K562 (cell line): ENCODE data around the gene NCBP2. TPM values are rescaled to one million over a fixed set of nuclear protein-coding genes. Genes with fewer than 3 reads are reported as not detected.

Experiments
- ATAC-seq: fragments of 200-7000 bp; cut with Tn5 transposase; 3 replicates; pipeline ENCODE4 v1.9.1; 2020; ENCODE audit warnings: moderate library complexity
- BruUV-seq: library from RNA; stranded (reverse); fragments of 400-500 nt; replicated peaks from 2 replicates; lab custom pipeline; 2021; lab: Mats Ljungman, UMichigan
- CTCF ChIA-PET: fragments of 300-600 bp; formaldehyde crosslinking; extraction: SDS; loops from one replicate; lab custom pipeline; 2021; ENCODE audit warnings: low intra/inter-chr PET ratio; lab: Yijun Ruan, JAX
- POLR2A ChIA-PET: fragments of 300-600, 350-650 bp; sonication (Branson Sonifier 250); formaldehyde crosslinking; extraction: SDS; loops from one replicate; lab custom pipeline; 2021; ENCODE audit warnings: antibody characterized with exemption, inconsistent platforms; lab: Yijun Ruan, JAX
- DNase-seq, 4 experiments: peaks; one replicate each; pipeline versions ENCODE4 v3.0.0 to v3.0.0-alpha.2; 2011 to 2018; ENCODE audit warnings: low spot score in 3 of 4, mixed read lengths in 3 of 4; ENCODE audit errors: extremely low read depth in 1 of 4
- FAIRE-seq: peaks from 2 replicates; lab custom pipeline; 2011; peaks lifted over from hg19 to GRCh38; lab: Jason Lieb, UNC
- H2AFZ ChIP-seq: 2 replicates; pipeline ENCODE4 v1.6.0; 2011; ENCODE audit warnings: low read depth, low read length, control low read depth, inconsistent platforms
- H3K27ac ChIP-seq: fragments of 200-600 bp; 3 replicates; pipeline ENCODE4 v1.8.0; 2011; ENCODE audit warnings: low read depth, mild to moderate bottlenecking, control low read depth, inconsistent platforms, low read length, moderate library complexity, mixed read lengths; ENCODE audit errors: extremely low read depth
- H3K27me3 ChIP-seq, 2 experiments: fragments of 300-600 bp in 1 of 2; 2 replicates in 1 of 2; 3 replicates in 1 of 2; pipeline versions ENCODE4 v1.6.0 to v1.8.0; 2011; ENCODE audit warnings: inconsistent platforms in 2 of 2, low read length in 2 of 2, mild to moderate bottlenecking in 1 of 2, mixed read lengths in 1 of 2, moderate library complexity in 1 of 2; ENCODE audit not compliant: control insufficient read depth in 2 of 2, insufficient read depth in 2 of 2
- H3K36me3 ChIP-seq: fragments of 300-600 bp; 3 replicates; pipeline ENCODE4 v1.8.0; 2011; ENCODE audit warnings: mild to moderate bottlenecking, low read length, inconsistent platforms; ENCODE audit not compliant: control insufficient read depth, insufficient read depth
- H3K4me1 ChIP-seq, 2 experiments: fragments of 200-600 bp in 1 of 2; replicated peaks in 1 of 2; 2 replicates in 1 of 2; 3 replicates in 1 of 2; pipeline versions ENCODE4 v1.5.1 to v1.8.0; 2011; ENCODE audit warnings: inconsistent platforms in 2 of 2, low read length in 2 of 2, mild to moderate bottlenecking in 1 of 2, mixed read lengths in 1 of 2, moderate library complexity in 1 of 2; ENCODE audit not compliant: control insufficient read depth in 2 of 2, insufficient read depth in 2 of 2
- H3K4me2 ChIP-seq: 2 replicates; pipeline ENCODE4 v1.6.1; 2011; ENCODE audit warnings: low read length, control low read depth, inconsistent platforms, mixed read lengths; ENCODE audit not compliant: insufficient read depth
- H3K4me3 ChIP-seq: fragments of 200-600 bp; sonication (generic), shearing (Covaris generic); 2 replicates; pipeline ENCODE4 v1.5.1; 2016; ENCODE audit warnings: control low read depth, inconsistent platforms
- H3K79me2 ChIP-seq: fragments of 200-600 bp; 3 replicates; pipeline ENCODE4 v1.8.0; 2011; ENCODE audit warnings: low read length, inconsistent platforms; ENCODE audit not compliant: control insufficient read depth, insufficient read depth
- H3K9ac ChIP-seq, 2 experiments: 2 replicates each; pipeline versions ENCODE4 v1.6.0 to v1.6.1; 2011; ENCODE audit warnings: low read depth in 2 of 2, low read length in 2 of 2, control low read depth in 1 of 2, inconsistent platforms in 1 of 2, mild to moderate bottlenecking in 1 of 2, mixed read lengths in 1 of 2; ENCODE audit not compliant: insufficient read depth in 1 of 2
- H3K9me1 ChIP-seq: one replicate; pipeline ENCODE4 v1.6.0; 2011; ENCODE audit warnings: inconsistent platforms, mild to moderate bottlenecking, low read length, moderate library complexity; ENCODE audit not compliant: control insufficient read depth, insufficient read depth
- H3K9me3 ChIP-seq: replicated peaks from 2 replicates; pipeline ENCODE4 v1.5.1; 2011; ENCODE audit warnings: low read depth, low read length, inconsistent platforms; ENCODE audit not compliant: control insufficient read depth, insufficient read depth
- H4K20me1 ChIP-seq: replicated peaks from 2 replicates; pipeline ENCODE4 v1.6.1; 2011; ENCODE audit warnings: low read length, inconsistent platforms, mixed read lengths; ENCODE audit not compliant: control insufficient read depth, insufficient read depth
- HIVEP1 ChIP-seq: fragments of 250-450 bp; sonication (Bioruptor Pico); IDR thresholded peaks from 2 replicates; pipeline ENCODE4 v1.4.0; 2020; ENCODE audit warnings: mild to moderate bottlenecking
- KDM4B ChIP-seq, 2 experiments: fragments of 450-650 bp in 1 of 2; sonication (generic) in 1 of 2; IDR thresholded peaks; 2 replicates each; pipeline ENCODE4 v1.6.1; 2016 to 2017; ENCODE audit warnings: borderline replicate concordance in 2 of 2, antibody characterized with exemption in 1 of 2, low read depth in 1 of 2, mild to moderate bottlenecking in 1 of 2
- SNIP1 ChIP-seq: fragments of 450-650 bp; IDR thresholded peaks from 2 replicates; pipeline ENCODE4 v1.7.1; 2017; ENCODE audit warnings: low read depth, mild to moderate bottlenecking
- VEZF1 ChIP-seq: fragments of 200-800 bp; sonication (Bioruptor generic); IDR thresholded peaks from 2 replicates; pipeline ENCODE4 v1.6.1; 2017; ENCODE audit warnings: missing genetic modification characterization, missing compliant biosample characterization
- ZBED1 ChIP-seq: IDR thresholded peaks from 2 replicates; pipeline ENCODE4 v1.6.1; 2014
- ZBTB8A ChIP-seq: fragments of 450-650 bp; IDR thresholded peaks from 2 replicates; pipeline ENCODE4 v1.6.1; 2018; ENCODE audit warnings: mild to moderate bottlenecking, moderate library complexity; ENCODE audit not compliant: partially characterized antibody
- ZNF436 ChIP-seq: fragments of 250-450, 450-650 bp; sonication (Bioruptor Pico); formaldehyde crosslinking; IDR thresholded peaks from 2 replicates; pipeline ENCODE4 v1.7.0; 2020; ENCODE audit warnings: mild to moderate bottlenecking
- ZNF589 ChIP-seq: fragments of 200-800 bp; sonication (Bioruptor generic); IDR thresholded peaks from 2 replicates; pipeline ENCODE4 v1.6.1; 2016; ENCODE audit warnings: low read depth, missing genetic modification characterization, missing compliant biosample characterization
- WGBS: fragments of 100-300 bp; shearing (Covaris generic); methylation state at CpG from one replicate; pipeline ENCODE4 v1.1.6; 2016; ENCODE audit warnings: low coverage, mixed read lengths; ENCODE audit not compliant: insufficient coverage; ENCODE audit errors: missing lambda C conversion rate; 5-methylcytosine and 5-hydroxymethylcytosine counted together
- in situ Hi-C: fragments of 300-500 bp; cut with MboI; formaldehyde crosslinking; loops from 4 replicates; pipeline ENCODE4 v1.15.0; 2018; ENCODE audit warnings: inconsistent platforms, mixed read lengths
- intact Hi-C: fragments of 100-400 bp; cut with micrococcal nuclease; formaldehyde crosslinking; loops from 2 replicates; pipeline ENCODE4 v1.14.2; 2022
- polyA plus RNA-seq, 8 experiments: library from polyadenylated mRNA; depleted of rRNA in 4 of 8; stranded (reverse) in 5 of 8; unstranded in 3 of 8; fragments of >200 nt; fragmentation: Nextera tagmentation in 2 of 8; fragmentation: Illumina TruSeq in 1 of 8; extraction: Ambion mirVana in 2 of 8; extraction: Trizol in 1 of 8; gene quantifications; 2 replicates each; pipeline versions ENCODE4 v1.2.1 to v1.2.3, GENCODE V29; 2011 to 2014; ENCODE audit warnings: inconsistent platforms in 1 of 8, missing spikeins in 1 of 8
- total RNA-seq, 7 experiments: library from RNA; depleted of rRNA in 6 of 7; stranded (reverse); fragments of >200 nt in 6 of 7; fragmentation: Illumina TruSeq in 2 of 7; extraction: Trizol in 2 of 7; gene quantifications; 2 replicates each; pipeline versions ENCODE4 v1.2.1 to v1.2.3, GENCODE V29; 2011 to 2021; ENCODE audit warnings: low replicate concordance in 1 of 7

NCBP2 gene
- total and polyA plus RNA-seq, 9 of the 15 experiments (the other 6 are each of a cell fraction or from before 2014, with no cell fraction given) = 56.4 to 102 (median 82.3) TPM

GRCh38 chr3:196927571-196928453, 14.5 kb downstream of the NCBP2 start:
- in situ Hi-C loops = no loop called here

GRCh38 chr3:196920733-196921132, 21.6 kb downstream of the NCBP2 start:
- Histone ChIP-seq H3K4me1 (no peaks in the 10 kb centered on the region), H3K9me3 (no peaks in the 10 kb centered on the region), H3K9me1 (no peaks in the 10 kb centered on the region), H2AFZ (no peak overlapping the region), H3K27me3 (no peaks in the 10 kb centered on the region), H3K79me2 (no peaks in the 10 kb centered on the region; the same call in 2 of the 3 replicates), H4K20me1 (no peaks in the 10 kb centered on the region), H3K9ac (no peak overlapping the region), H3K36me3 (peaks cover 58% of the 10 kb centered on the region), H3K4me2 (no peak overlapping the region), H3K27ac (no peak overlapping the region), H3K4me3 (no peak overlapping the region)
- CTCF ChIA-PET = no interaction called here
- WGBS = 50% methylated on average over 2 of the region's 2 CpGs
- POLR2A ChIA-PET = no interaction called here
- DNase-seq (no peak), FAIRE-seq (no peak), ATAC-seq (no peak)
- intact Hi-C loops = no loop called here
- no TSS peak for BruUV-seq
- in situ Hi-C loops = no loop called here
- TF ChIP-seq ZBED1 = no peak
- no peak for TF ChIP-seq KDM4B (IDR thresholded peaks at IDR 0.05; ENCODE audit: borderline replicate concordance in 2 of 2, low read depth in 1 of 2)
- TF ChIP-seq ZBTB8A = no peak
- no peak for TF ChIP-seq HIVEP1 (CRISPR knock-in tag)
- no peak for TF ChIP-seq ZNF589 (CRISPR knock-in tag)
- TF ChIP-seq ZNF436 (CRISPR knock-in tag) = no peak
- no peak for TF ChIP-seq VEZF1 (CRISPR knock-in tag)

More at GRCh38 chr3:196927571-196928453, 14.5 kb downstream of the NCBP2 start:
- H3K4me1 ChIP-seq = no peaks in the 10 kb centered on the region
- ATAC-seq = no peak
- no peaks in the 10 kb centered on the region for H3K9me1 ChIP-seq
- BruUV-seq = no TSS peak
- POLR2A ChIA-PET = no interaction called here
- H3K9ac ChIP-seq = no peak overlapping the region
- intact Hi-C loops = no loop called here
- H3K27ac ChIP-seq = no peak overlapping the region
- H3K9me3 ChIP-seq = no peaks in the 10 kb centered on the region
- peaks cover 88% of the 10 kb centered on the region for H3K36me3 ChIP-seq
- H3K4me2 ChIP-seq = no peak overlapping the region
- no peaks in the 10 kb centered on the region for H3K27me3 ChIP-seq
- no peak for FAIRE-seq
- CTCF ChIA-PET = no interaction called here
- H4K20me1 ChIP-seq = no peaks in the 10 kb centered on the region
- 94% methylated on average over 7 of the region's 7 CpGs for WGBS
- TF ChIP-seq SNIP1 = no peak
- H3K79me2 ChIP-seq = no peaks in the 10 kb centered on the region
- no peak overlapping the region for H2AFZ ChIP-seq
- DNase-seq = no peak
- H3K4me3 ChIP-seq = no peak overlapping the region
